Stimulated activated CD8-positive, alpha-beta memory T cell treated with anti-CD3 and anti-CD28 coated beads, Interleukin-2, amount 100 ng/mL, for 1 hour (primary cell): ENCODE results near the gene MRPL17.

Source experiments
- DNase-seq, 2 donors: peaks; one replicate each; pipeline ENCODE4 v3.0.0-alpha.2; 2020; ENCODE audit warnings: low read depth in 2 of 2

MRPL17 gene

DNA sequence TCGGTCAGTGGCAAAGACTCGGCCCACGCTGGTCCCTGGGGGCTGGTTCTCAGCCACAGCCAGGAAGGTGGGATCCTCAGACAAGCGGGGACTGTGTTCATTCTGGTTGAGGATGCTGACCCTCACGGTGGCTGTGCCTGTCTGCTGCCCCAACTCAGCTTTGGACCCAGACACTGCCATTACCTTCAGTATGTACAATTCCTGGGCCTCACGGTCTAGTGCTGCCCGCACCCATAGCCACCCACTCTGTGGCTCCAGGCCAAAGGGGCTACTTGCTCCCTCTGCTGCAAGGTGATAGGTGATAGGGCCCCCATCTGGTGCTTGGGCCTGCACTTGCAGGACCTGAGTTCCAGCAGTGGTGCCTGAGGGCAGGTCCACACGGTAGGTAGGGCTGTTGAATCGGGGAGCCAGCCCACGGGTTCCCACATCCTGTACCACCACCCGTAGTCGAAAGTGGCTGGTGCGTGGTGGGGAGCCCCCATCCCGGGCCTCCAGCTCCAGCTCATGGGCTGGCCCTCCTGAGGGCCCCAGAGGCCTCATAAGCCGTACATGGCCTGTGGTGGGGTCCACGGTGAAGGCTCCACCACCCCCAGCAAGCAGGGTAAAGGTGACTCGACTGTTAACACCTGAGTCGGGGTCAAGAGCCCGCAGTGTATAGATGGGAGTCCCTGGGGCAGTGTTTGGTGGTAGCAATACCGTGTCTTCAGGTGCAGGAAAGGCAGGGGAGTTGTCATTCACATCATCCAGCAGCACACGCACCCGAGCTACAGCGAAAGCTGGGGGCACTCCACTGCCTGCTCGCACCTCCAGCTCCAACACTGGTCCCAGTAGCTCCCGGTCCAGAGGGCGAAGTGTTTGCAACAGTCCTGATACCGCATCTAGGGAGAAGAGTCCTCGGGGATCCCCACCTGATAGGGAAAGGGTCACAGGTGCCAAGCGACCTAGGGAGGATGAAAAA, 50.7 kb downstream of the MRPL17 start:
- no peak for DNase-seq

DNA sequence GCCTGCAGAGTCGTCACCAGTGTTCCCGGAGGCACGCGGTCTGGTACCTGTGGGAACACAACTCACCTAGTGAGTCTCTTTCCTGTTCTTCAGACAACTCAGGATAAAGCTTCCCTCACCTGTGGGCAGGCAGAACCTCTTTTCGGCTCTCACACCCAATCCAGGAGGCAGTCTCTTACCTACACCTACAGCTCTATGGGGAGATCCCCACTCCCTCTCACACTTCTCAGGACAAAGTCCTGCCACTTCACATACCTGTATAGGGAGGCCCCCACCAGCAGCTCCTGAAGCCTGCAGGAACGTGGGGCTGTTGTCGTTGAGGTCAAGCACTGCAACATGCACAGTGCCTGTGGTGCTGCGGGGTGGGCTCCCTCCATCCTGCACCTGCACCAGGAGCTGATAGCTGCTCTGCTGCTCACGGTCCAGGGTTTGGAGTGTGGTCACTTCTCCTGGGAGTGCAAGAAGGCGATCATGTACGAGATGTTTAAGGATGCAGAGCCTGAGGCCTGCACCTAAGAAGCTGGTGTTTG, 51.7 kb downstream of the MRPL17 start:
- no peak for DNase-seq

DNA sequence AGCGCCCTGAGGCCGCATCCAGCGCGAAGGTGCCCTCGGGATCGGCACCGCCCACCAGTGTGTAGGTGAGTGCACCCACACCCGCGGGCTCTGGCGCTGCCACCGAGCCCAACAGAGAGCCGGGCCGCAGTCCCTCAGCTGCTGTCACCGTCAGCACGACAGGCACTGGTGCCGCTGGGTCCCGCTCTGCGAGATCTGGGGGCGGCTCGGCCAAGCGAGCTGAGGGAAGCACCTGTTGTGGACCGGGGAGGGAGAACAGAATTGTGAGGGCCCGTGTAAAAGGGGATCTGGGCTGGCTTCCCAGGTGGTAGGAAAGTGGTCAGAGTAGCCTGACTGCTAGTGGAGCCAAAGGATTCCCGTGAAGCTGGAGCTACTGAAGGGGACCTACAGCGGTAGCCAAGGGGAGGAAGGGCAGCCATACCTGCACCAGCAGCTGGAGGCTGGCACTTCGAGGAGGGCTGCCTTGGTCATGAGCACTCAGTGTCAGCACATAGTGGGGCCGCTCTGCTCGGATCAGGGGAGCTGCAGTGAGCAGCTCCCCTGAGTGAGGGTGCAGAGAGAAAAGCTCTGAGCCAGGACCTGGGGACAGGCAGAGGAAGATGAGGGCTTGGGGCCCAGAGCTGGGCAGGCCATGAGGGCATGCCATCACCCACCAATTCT, 52.4 kb downstream of the MRPL17 start:
- DNase-seq: no peak
